GM19023 (cell line): ENCODE results near the gene ALDH3B1.

Experiments
- ATAC-seq: cut with Tn5 transposase; IDR thresholded peaks from one replicate; pipeline ENCODE4 v1.9.1; 2021; ENCODE audit warnings: mild to moderate bottlenecking, moderate library complexity; ENCODE audit not compliant: unreplicated experiment

The ALDH3B1 gene

GRCh38 chr11:68042219-68043028, 32.3 kb downstream of the ALDH3B1 start:
- ATAC-seq = no peak

DNA sequence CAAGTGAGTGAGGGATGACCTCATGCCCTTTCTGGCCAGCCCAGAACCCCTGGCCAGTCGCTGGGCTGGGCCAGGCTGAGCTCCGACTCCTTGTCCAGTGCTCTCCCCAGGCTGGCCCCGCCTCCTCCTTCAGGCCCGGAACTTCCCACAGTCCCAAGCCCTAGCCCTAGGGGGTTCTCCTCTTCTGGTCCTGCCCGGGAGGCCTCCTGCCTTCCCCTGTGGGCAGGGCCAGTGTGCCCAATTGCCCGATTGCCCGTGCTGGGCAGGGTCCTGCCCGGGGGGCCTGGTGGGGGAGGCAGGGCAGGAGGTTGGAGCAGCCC, 32.9 kb downstream of the ALDH3B1 start:
- no peak for ATAC-seq

DNA sequence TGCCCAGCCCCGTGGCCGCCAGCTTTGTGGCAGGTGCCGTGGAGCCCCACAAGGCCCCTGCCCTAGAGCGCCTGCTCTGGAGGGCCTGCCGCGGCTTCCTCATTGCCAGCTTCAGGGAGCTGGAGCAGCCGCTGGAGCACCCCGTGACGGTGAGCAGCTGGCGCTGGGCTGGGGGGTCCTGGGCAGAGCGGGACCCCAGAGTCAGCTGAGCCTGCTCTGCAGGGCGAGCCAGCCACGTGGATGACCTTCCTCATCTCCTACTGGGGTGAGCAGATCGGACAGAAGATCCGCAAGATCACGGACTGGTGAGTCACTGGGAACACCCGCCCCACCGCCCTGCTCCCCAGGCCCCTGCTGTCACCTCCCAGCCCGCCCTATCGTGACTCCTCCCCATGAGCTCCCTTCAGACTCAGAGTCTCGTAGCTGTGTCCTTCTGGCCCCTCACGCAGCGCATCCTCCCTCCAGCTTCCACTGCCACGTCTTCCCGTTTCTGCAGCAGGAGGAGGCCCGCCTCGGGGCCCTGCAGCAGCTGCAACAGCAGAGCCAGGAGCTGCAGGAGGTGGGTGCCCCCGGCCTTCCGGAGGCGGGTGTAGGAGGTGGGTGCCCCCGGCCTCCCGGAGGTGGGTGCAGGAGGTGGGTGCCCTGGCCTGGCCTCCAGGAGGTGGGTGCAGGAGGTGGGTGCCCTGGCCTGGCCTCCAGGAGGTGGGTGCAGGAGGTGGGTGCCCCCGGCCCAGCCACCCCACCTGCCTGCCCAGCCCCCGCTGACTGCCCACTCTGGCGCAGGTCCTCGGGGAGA, 33.4 kb downstream of the ALDH3B1 start:
- no peak for ATAC-seq

GRCh38 chr11:68044145-68044813, 34.2 kb downstream of the ALDH3B1 start:
- no peak for ATAC-seq

GRCh38 chr11:68044898-68045351, 34.8 kb downstream of the ALDH3B1 start:
- no peak for ATAC-seq

DNA sequence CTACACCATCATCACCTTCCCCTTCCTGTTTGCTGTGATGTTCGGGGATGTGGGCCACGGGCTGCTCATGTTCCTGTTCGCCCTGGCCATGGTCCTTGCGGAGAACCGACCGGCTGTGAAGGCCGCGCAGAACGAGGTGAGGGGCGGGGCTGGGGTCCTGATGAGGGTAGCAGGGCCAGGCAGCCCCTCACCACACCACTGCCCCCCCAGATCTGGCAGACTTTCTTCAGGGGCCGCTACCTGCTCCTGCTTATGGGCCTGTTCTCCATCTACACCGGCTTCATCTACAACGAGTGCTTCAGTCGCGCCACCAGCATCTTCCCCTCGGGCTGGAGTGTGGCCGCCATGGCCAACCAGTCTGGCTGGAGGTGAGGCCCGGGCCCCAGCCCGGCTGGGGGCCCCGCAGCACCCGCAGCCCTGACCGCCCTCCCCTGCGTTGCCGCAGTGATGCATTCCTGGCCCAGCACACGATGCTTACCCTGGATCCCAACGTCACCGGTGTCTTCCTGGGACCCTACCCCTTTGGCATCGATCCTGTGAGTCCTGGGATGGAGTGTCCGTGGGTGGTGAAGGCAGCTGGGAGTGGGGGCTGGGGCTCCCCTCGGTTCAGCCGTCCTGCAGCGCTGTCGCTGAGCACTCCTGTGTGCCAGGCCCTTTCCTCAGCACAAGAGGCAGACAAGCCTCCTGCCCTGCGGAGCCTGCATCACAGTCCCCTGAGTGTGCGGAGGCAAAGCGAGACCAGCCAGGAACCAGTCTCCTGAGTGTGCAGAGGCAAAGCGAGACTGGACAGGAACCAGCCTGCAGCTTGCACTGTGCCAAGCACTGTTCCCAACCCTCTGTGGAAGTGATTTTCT, 37.5 kb downstream of the ALDH3B1 start:
- no peak for ATAC-seq

- ATAC-seq = no peak
These were observed 38.8 kb downstream of the ALDH3B1 start for GRCh38 chr11:68048681-68049508.

GRCh38 chr11:68049509-68050370, 39.6 kb downstream of the ALDH3B1 start:
- no peak for ATAC-seq

GRCh38 chr11:68050371-68050841, 40.3 kb downstream of the ALDH3B1 start:
- no peak for ATAC-seq

DNA sequence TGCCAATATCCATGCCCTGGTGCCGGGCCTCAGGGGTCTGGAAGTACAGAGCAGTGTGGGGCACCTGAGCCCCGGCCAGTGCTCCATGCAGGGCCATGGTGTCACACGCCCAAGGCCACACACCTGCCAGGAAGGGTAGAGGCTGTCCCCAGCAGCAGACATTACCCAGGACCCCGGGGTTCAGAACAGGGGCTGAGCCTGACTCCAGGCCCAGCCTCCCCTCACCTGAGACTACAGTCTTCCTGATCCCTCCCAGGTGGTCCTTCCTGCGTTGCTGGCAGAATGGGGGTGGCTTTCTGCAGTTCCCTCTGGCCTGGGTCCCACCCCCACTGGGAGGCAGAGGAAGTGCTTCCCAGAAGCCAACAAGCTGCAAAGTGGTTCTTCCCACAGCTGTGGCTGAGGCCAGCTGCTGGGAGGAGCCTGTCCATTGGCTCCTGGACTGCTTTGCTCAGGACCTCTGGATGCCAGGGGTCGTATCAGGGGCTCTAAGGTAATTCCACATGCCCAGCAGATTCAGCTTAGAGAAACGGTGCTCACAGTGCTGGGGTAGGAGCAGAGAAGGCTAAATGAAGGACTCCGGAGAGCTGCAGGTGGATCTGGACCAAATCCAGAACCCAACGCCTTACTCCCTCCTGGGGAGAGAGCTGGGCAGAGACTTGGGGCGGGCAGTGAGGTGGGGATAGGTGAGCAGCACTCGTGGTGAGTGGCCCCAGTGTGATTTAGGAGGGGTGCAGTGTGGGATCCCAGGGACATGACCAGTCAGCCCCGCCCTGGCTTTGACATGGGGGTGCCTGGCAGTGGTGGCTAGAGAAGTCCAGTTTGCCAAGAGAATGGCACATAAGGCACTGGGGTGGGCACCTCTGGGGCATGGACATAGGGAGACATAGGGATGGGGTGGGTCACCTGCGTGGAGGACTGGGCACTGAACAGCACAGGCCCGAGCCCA, 41.3 kb downstream of the ALDH3B1 start:
- ATAC-seq = no peak

DNA sequence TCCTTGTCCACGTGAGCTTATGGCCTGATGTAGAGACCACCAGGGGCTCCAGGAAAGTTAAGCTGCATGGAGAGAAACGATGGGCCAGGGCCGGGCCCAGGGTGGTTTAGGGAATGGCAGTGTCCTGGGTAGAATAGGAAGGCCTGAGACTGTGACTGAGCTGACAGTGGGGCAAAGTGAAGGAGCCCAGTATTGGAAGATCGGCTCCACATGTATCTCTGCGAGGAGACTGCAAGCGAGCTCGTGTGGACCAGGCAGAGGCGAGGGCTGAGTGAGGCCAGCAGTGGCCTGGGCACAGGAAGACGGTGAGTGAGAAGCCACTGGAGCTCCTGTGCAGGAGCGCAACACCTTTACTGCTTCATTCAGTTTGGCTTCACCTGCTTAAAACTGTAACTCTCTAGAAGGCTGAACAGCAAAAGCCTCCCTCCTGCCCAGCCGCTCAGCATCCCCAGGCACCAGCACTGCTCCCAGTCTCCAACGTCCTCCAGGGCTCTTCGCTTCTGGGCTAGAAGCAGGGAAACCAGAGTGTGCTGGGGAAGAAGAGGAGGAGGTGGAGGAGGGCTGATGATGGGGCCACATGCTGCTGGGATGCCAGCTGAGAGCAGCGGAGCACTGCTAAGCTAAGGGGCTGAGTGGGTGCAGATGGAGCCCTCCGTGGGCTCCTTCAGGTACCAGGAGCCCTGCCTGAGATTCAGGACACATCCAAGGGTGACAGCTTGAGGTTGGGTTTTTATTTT, 42.2 kb downstream of the ALDH3B1 start:
- no peak for ATAC-seq

- ATAC-seq = no peak
These were observed 43.0 kb downstream of the ALDH3B1 start for GRCh38 chr11:68053117-68053516.

DNA sequence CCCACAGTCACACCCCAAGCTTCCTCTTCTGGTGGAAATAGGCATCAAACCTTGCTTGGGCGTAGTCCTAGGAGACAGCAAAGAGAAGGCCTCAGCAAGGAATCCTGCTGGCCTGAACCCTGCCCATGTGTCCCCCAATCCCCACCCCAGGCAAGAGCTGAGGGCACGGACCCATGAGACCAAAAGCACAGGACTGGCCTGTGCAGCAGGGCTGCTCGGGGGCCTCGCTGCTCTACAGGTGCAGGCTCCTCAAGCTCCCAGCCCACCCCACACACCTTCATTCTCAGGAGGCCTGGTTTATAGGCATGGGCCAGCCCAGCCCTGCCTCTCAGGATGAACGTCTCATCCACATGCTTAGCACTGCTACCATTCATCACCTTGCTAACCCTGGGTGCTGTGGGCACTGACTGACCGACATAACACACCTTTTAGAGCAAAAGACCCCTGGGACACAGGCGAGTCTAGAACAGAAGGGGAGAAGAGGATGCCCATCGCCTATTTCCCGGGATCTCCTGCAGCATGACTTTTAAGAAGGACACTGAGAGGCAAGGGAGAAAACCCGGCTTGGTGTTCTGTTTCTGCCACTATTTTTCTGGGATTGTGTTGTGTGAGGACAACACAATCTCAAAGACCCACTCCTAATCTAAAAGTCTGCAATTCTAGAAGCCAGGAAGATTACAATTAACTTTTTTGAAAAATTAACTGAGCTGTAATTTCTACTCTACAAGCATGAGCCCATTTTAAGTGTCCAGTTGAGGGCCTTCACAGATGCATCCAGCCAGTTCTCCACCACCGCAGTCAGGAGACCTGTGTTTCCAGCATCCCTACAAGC, 44.1 kb downstream of the ALDH3B1 start:
- ATAC-seq = no peak

DNA sequence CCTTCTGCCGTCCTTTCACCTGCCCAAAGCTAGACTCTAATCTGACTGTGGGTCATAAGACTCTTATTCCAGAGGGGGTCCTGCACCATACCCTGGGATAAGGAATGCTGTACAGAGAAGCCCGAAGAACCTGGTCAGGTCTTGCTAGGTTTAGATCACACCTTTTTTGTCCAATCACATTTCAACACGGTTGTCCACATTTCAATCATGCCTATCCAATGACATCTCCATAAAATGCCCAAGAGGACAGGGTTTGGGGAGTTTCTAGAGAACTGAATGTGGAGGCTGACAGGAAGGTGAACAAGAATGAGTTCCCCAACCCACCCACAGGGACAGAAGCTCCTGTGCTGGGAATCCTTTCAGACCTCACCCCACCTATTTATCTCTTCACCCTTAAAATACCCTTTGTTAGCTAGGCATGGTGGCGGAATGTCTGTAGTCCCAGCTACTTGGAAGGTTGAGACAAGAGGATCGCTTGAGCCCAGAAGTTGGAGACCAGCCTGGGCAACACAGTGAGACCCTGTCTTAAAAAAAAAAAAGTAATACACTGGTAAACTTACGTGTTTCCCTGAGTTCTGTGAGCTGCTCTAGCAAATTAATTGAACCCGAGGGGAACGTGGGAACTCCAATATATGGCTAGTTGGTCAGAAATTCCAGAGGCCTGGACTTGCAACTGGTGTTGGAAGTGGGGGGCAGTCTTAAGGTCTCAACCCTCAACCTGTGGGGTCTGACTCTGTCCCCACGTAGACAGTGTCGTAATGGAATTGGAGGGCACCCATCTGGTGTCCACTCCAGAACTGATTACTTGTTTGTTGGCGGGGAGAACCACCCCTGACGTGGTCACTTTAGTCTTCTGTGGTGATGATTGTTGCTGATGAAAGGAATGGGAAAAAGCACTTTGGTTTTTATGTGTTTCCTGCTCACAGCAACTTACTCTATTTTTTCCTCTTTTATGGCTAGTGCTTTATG, 46.5 kb downstream of the ALDH3B1 start:
- ATAC-seq = no peak

GRCh38 chr11:68057807-68058206, 47.7 kb downstream of the ALDH3B1 start:
- ATAC-seq = no peak
